IPS-18a (cell line): ENCODE results near the gene SOBP.

ENCODE experiments used
- H3K27ac ChIP-seq: one replicate; pipeline ENCODE4 v1.5.1; 2013; ENCODE audit warnings: low read length
- H3K27me3 ChIP-seq: one replicate; pipeline ENCODE4 v1.6.1; 2013; ENCODE audit warnings: mild to moderate bottlenecking, low read length; ENCODE audit not compliant: control insufficient read depth, insufficient read depth
- H3K36me3 ChIP-seq: one replicate; pipeline ENCODE4 v1.6.1; 2013; ENCODE audit warnings: low read depth, low read length; ENCODE audit not compliant: control insufficient read depth
- H3K4me1 ChIP-seq: one replicate; pipeline ENCODE4 v1.6.1; 2013; ENCODE audit warnings: low read depth, low read length; ENCODE audit not compliant: control insufficient read depth
- H3K4me3 ChIP-seq: one replicate; pipeline ENCODE4 v1.5.1; 2013; ENCODE audit warnings: low read length
- H3K9ac ChIP-seq: one replicate; pipeline ENCODE4 v1.6.1; 2013; ENCODE audit warnings: mild to moderate bottlenecking, low read length, moderate library complexity
- H3K9me3 ChIP-seq: one replicate; pipeline ENCODE4 v1.6.1; 2013; ENCODE audit warnings: low read depth, low read length; ENCODE audit not compliant: control insufficient read depth

The SOBP gene

GRCh38 chr6:107579456-107580056 is 89.6 kb downstream of the SOBP start:
- no peaks in the 10 kb centered on the region for H3K27me3 ChIP-seq
- no peaks in the 10 kb centered on the region for H3K36me3 ChIP-seq
- H3K27ac ChIP-seq = no peak overlapping the region
- no peaks in the 10 kb centered on the region for H3K9me3 ChIP-seq
- H3K4me3 ChIP-seq = no peak overlapping the region
- peaks cover 19% of the 10 kb centered on the region for H3K4me1 ChIP-seq
- no peak overlapping the region for H3K9ac ChIP-seq

- no peak overlapping the region for H3K9ac ChIP-seq
- no peak overlapping the region for H3K27ac ChIP-seq
- no peak overlapping the region for H3K4me3 ChIP-seq
- H3K27me3 ChIP-seq = no peaks in the 10 kb centered on the region
- H3K9me3 ChIP-seq = no peaks in the 10 kb centered on the region
- peaks cover 30% of the 10 kb centered on the region for H3K4me1 ChIP-seq
- H3K36me3 ChIP-seq = no peaks in the 10 kb centered on the region
These were observed 92.2 kb downstream of the SOBP start for GRCh38 chr6:107582086-107582485.

- Histone ChIP-seq H3K27ac (no peak overlapping the region), H3K36me3 (no peaks in the 10 kb centered on the region), H3K9me3 (no peaks in the 10 kb centered on the region), H3K4me3 (no peak overlapping the region), H3K9ac (no peak overlapping the region), H3K4me1 (peaks cover 19% of the 10 kb centered on the region), H3K27me3 (no peaks in the 10 kb centered on the region)
These were observed 94.8 kb downstream of the SOBP start for GRCh38 chr6:107584726-107585125.

- Histone ChIP-seq H3K9ac (no peak overlapping the region), H3K4me3 (no peak overlapping the region), H3K36me3 (no peaks in the 10 kb centered on the region), H3K27ac (no peak overlapping the region), H3K27me3 (no peaks in the 10 kb centered on the region), H3K4me1 (peaks cover 27% of the 10 kb centered on the region), H3K9me3 (no peaks in the 10 kb centered on the region)
These were observed 96.0 kb downstream of the SOBP start for GRCh38 chr6:107585815-107586435.

GRCh38 chr6:107587451-107587850 is 97.5 kb downstream of the SOBP start:
- H3K4me3 ChIP-seq = no peak overlapping the region
- H3K36me3 ChIP-seq = no peaks in the 10 kb centered on the region

GRCh38 chr6:107589199-107589598 is 99.3 kb downstream of the SOBP start:
- H3K36me3 ChIP-seq = no peaks in the 10 kb centered on the region
- H3K9me3 ChIP-seq = no peaks in the 10 kb centered on the region

More at GRCh38 chr6:107587451-107587850, 97.5 kb downstream of the SOBP start:
- H3K9ac ChIP-seq = no peak overlapping the region
- H3K9me3 ChIP-seq = no peaks in the 10 kb centered on the region
- peaks cover 27% of the 10 kb centered on the region for H3K4me1 ChIP-seq
- no peak overlapping the region for H3K27ac ChIP-seq
- H3K27me3 ChIP-seq = no peaks in the 10 kb centered on the region

GRCh38 chr6:107589934-107590333 is 100.0 kb downstream of the SOBP start:
- Histone ChIP-seq H3K27me3 (no peaks in the 10 kb centered on the region), H3K36me3 (no peaks in the 10 kb centered on the region), H3K4me3 (no peak overlapping the region), H3K9ac (no peak overlapping the region), H3K27ac (no peak overlapping the region), H3K4me1 (peaks cover 27% of the 10 kb centered on the region), H3K9me3 (no peaks in the 10 kb centered on the region)

More at GRCh38 chr6:107589199-107589598, 99.3 kb downstream of the SOBP start:
- H3K27me3 ChIP-seq = no peaks in the 10 kb centered on the region
- no peak overlapping the region for H3K27ac ChIP-seq
- H3K4me3 ChIP-seq = no peak overlapping the region
- H3K9ac ChIP-seq = no peak overlapping the region
- peaks cover 27% of the 10 kb centered on the region for H3K4me1 ChIP-seq

- Histone ChIP-seq H3K9ac (no peak overlapping the region), H3K27me3 (no peaks in the 10 kb centered on the region), H3K4me3 (no peak overlapping the region), H3K27ac (no peak overlapping the region), H3K9me3 (no peaks in the 10 kb centered on the region), H3K4me1 (peaks cover 26% of the 10 kb centered on the region), H3K36me3 (no peaks in the 10 kb centered on the region)
These were observed 100.5 kb downstream of the SOBP start for GRCh38 chr6:107590378-107590777.

- H3K4me3 ChIP-seq = no peak overlapping the region
- H3K27me3 ChIP-seq = no peaks in the 10 kb centered on the region
- no peak overlapping the region for H3K27ac ChIP-seq
- H3K9ac ChIP-seq = no peak overlapping the region
- no peaks in the 10 kb centered on the region for H3K36me3 ChIP-seq
- H3K9me3 ChIP-seq = no peaks in the 10 kb centered on the region
- H3K4me1 ChIP-seq = peaks cover 16% of the 10 kb centered on the region
These were observed 101.4 kb downstream of the SOBP start for GRCh38 chr6:107591346-107591745.

- Histone ChIP-seq H3K9ac (no peak overlapping the region), H3K27ac (no peak overlapping the region)
These were observed 102.9 kb downstream of the SOBP start for GRCh38 chr6:107592806-107593205.

GRCh38 chr6:107594736-107595135 is 104.8 kb downstream of the SOBP start:
- Histone ChIP-seq H3K4me1 (peaks cover 19% of the 10 kb centered on the region), H3K9ac (no peak overlapping the region), H3K36me3 (no peaks in the 10 kb centered on the region), H3K27ac (no peak overlapping the region), H3K4me3 (no peak overlapping the region), H3K9me3 (no peaks in the 10 kb centered on the region), H3K27me3 (no peaks in the 10 kb centered on the region)

More at GRCh38 chr6:107592806-107593205, 102.9 kb downstream of the SOBP start:
- H3K4me3 ChIP-seq = no peak overlapping the region
- no peaks in the 10 kb centered on the region for H3K27me3 ChIP-seq
- H3K4me1 ChIP-seq = peaks cover 16% of the 10 kb centered on the region
- no peaks in the 10 kb centered on the region for H3K36me3 ChIP-seq
- H3K9me3 ChIP-seq = no peaks in the 10 kb centered on the region

- H3K9ac ChIP-seq = no peak overlapping the region
- no peak overlapping the region for H3K27ac ChIP-seq
- H3K4me3 ChIP-seq = no peak overlapping the region
- H3K4me1 ChIP-seq = peaks cover 39% of the 10 kb centered on the region
- no peaks in the 10 kb centered on the region for H3K36me3 ChIP-seq
- no peaks in the 10 kb centered on the region for H3K27me3 ChIP-seq
- H3K9me3 ChIP-seq = no peaks in the 10 kb centered on the region
These were observed 108.2 kb downstream of the SOBP start for GRCh38 chr6:107598091-107598490.
